Measurements from ENCODE around the gene ABCC8.

ABCC8 gene

DNA sequence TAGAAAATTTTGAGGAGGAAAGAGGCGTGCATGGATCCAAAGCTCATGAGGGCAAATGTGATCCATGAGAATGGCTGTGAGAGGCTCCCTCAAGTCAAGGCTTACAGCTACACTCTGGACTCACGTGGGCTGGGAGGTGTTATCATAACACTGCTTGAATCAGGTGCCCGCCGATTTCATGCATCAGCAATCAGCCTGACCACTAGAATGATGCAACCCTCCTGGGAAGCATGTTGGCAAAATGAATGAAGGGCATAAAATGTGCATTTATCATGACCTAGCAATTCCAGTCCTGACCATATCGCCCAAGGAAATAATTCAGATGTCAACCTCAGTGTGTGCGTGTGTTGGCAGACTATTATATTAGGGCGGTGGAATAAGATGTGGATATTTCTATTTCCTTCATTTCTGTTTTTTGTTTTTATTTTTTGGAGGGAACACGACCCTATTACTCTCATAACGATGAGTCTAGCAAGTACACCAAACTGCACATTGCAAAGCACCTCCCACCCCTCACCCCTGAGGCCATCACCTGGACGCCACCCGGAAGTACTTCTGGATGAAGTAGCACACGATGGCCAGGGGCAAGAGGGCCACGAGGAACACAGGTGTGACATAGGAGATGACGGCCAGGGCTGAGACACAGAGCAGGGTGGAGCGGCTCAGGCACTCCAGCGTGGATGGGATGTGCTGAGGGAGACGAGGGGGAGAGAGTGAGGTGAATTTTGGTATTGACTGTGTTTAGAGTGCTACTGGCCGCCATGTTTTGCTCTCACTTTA lies 72.5 kb downstream of the ABCC8 start:
- no peak for DNase-seq (ENCODE audit: low read depth)

DNA sequence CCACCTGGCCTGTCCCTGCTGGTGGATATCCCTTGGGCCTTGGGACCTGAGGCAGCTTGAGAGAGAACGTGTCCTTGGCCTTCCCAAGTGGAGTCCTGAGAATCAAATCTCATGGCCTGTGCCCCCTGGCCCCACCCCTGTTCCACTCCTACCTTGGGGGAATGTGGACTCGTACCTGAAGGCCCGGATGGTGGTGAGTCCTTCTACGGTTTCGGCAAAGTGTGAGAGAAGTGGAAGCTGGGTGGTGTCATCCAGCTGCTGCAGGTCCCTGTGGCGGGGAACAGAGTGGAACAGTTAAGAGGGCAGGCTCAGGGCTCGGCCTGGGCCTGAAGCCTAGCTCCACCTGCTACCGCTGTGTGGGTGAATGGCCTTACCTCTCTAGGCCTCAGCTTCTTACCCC lies 74.2 kb downstream of the ABCC8 start:
- no peak for DNase-seq (ENCODE audit: low read depth)

DNA sequence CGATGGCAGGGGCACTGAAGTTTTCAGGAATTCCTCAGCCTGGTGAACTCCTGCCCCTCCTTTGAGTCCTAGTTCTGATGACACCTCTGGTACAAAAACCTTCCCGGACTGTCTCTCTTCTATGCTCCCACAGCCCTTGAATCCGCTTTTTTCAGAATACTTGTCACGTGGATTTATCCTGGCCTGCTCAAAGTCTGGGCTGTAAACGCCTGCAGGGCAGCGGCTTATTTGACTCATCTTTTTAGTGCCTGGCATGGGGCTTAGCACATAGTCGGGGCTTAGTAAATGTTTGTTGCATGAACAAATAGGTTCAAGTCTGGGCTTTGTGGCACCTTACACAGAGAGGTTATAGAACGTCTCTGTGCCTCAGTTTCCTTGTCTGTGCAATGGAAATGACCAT lies 74.8 kb downstream of the ABCC8 start:
- no peak for DNase-seq (ENCODE audit: low read depth)

DNA sequence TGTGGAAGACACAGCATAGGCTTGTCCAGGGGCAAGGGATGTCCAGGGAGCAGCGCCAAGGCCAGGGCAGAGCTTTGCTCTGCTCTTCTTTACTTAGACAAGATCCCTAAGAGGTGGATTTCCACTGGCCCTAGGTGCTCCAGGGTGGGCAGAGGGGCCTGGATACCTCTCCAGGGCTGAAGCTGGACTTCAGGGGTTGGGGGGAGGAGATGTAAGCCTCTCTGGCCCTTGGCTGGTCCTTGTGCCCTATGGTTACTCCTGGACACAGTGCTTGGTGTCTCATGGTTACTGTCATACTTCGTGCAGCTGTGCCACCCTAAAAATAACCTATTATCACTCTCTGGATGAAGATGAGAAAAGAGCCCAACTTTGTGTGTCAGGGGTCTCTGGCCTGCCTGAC lies 75.3 kb downstream of the ABCC8 start:
- DNase-seq (ENCODE audit: low read depth) = no peak

DNA sequence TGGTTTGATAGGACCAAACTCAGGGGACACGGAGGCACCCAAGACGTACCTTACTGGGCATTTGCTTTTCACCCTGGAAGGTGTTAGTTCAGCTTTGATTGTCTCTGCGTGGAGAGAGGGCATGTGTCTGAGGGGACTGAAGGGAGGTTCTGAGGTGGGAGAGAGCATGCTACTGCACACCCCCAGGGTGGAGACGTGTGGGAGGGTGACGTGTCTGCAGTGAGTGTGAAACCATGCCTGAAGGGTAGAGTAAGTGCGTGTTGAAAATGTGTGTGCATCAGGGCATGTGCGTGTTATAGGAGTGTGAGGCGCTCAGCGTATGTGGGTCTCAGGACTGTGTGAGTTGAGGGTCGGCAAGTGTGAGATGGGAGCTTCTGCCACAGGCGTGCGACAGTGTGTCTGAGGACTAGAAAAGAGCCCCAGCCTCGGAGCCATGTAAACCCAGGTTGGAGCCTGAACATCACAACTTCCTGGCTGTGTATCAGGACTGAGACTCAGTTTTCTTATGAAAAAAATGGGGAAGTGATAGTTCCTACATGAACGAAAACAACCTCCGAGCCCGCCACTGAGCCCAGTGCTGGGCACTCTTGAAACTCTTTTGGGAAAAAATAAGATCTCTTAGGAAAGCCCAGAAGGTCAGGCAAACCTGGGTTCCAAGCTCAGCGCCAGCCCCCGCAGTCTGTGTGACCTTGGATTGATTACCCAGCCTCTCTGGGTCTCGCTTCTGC lies 76.4 kb downstream of the ABCC8 start:
- no peak for DNase-seq (ENCODE audit: low read depth)

DNA sequence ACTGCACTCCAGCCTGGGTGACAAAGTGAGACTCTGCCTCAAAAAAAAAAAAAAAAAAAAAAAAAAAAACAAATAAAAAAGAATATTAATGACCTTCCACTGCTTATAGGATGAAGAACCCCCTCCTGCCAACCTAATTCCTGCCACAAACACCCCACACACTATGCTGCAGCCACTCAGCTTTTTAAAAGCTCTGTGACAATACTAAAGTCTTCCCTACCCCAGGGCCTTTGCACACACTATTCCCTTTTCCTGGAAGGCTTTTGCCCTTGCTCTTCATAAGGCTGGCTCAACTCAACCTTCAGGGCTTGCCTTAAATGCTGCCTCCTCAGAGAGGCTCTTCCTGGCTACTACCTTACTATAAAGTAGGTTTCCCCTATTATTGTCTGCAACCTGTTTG lies 77.4 kb downstream of the ABCC8 start:
- no peak for DNase-seq (ENCODE audit: low read depth)

DNA sequence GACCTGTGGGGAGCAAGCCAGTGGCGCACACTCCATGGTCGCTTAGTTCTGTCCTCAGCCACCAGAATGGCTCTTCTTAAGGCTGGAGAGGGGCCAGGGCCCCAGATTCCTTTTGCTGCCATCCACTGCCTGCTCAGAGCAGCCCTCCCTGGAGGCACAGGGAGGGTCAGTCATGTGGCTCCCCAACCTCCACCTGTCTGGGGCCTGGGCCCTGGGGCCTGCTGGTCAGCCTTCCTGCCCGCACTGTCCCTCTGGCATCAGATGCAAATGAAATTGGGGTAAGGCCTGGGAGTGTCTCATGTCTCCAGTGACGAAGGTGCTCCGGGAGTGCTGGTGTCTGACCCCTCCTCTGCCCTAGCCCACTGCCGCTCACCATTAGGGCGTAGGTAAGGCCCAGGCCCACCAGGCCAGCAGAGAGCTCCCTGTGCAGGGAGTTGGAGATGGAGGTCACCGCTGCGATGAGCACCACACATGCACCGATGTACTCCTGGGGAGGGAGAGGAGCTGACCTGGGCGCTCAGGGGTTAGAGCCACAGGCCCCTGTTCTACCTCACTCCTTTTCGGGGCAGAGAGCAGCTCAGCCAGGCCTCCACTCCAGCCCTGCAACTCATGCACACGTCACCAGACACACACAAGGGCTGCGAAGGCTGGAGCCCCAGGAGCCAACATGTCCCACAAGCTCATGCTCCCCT lies 79.2 kb downstream of the ABCC8 start:
- DNase-seq (ENCODE audit: low read depth) = no peak

DNA sequence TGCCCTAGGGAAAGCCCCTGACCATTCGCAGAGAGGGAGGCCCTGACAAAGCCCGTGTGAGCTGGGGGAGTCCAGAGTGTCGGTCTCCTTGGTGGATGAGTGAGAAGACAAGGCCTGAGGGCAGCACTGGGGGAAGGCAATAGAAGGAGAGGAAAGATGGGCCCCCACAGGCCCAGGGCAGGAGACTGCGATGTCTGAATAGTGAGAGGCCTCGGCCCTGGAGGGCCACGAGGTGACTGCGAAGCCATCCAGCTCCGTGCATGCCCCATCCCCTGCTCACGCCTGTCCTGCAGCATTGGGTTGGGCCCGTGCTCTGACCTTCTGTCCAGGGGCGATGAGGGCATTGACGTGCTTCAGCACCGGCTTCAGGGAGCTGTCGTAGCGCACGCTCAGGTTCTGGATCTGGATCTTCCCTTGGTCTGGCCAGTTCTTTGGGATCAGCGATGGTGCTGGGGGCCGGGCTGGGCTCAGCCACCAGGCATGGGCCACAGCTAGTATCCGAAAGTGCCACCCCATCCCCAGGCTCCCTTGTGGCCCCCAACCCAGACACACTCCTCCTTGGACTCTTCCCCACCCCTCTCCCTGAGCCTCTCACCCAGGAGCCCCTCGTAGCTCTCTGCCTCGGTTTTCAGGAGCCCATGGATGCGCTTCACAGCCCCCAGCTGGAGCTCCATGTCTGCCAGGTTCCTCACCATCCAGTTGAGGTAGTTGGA lies 79.9 kb downstream of the ABCC8 start:
- DNase-seq (ENCODE audit: low read depth) = no peak

DNA sequence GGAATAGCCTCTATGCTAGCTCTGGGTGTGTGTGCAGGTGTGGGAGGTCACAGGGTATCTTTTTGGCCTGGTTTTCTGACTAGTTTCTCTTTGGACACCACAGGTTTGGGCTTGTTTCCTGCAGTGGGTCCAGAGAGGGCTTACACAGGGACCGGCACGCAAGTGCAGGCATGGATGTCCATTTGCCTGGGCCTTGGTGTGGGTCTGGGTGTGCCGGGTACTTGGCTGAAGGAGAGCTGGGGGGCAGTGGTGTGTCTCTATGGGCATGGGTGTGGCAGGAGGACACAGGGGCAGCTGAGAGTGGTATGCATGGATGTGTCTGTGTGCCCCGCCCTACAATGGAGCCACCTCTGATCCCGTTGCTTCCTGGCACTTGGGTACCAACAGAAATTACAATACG lies 80.7 kb downstream of the ABCC8 start:
- DNase-seq (ENCODE audit: low read depth) = no peak

DNA sequence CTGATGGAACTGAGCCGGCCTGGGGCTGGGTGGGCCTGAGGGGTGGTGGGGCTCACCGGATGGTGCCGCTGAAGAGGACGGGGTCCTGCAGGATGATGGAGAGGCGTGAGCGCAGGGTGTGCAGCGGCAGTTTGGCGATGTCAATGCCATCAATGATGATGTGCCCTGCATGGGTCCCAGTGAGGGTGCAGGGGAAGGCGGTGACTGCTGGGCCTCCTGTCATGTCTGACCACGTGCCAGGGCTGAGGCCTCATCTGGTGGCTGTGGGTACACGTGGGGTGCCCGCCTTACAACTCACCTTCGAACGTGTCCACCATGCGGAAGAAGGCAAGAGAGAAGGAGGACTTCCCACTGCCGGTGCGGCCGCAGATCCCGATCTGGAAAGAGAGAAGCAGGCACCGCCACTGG lies 81.1 kb downstream of the ABCC8 start:
- DNase-seq (ENCODE audit: low read depth) = no peak

DNA sequence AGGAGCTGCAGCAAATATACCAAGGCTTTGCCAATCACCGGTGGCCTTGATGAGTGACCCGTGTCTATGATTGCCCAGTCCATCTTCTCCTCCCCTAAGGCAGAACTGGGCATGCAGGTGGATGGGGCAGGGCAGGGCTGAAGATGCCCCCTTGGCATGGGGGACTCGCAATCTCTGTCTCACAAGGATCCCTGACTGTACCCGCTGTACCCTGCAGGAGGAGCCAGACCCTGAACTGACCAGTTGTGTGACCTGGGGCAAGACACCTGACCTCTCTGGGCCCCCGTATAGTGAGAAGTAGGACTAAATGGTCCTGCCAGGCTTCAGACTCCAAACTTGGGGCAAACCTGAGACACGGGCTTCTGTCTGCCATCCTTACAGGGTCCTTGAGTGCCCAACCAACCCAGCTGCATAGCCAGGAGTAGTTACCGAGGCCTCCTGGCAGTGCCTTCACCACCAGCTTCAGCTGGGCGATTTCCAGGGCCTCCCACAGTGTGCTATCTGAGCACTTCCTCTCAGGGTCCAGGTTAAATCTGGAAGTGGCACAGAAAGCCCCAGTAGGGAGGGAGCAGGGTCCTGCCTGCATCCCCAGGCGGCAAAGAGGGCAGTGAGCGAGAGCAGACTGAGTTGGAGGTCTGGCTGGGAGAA lies 81.8 kb downstream of the ABCC8 start:
- DNase-seq (ENCODE audit: low read depth) = no peak

DNA sequence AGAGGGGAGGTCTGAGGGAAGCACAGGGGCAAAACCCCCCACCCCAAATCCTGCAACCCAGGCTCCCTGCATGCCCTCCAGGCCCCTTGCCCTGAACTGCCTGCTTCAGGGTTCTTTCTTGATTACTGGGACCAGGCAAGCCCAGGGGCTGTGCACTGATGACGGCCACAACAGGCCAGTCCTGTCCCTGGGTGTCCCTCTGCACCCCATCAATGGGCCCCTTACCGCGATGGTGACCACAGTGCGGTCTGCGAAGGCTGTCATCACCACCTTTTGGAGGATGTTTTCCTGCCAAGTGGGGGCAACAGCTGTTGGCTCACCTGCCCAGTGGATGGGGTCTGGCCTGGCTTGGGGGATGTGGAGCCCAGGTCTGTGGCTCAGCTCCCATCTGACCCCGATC lies 83.2 kb downstream of the ABCC8 start:
- DNase-seq (ENCODE audit: low read depth) = no peak

DNA sequence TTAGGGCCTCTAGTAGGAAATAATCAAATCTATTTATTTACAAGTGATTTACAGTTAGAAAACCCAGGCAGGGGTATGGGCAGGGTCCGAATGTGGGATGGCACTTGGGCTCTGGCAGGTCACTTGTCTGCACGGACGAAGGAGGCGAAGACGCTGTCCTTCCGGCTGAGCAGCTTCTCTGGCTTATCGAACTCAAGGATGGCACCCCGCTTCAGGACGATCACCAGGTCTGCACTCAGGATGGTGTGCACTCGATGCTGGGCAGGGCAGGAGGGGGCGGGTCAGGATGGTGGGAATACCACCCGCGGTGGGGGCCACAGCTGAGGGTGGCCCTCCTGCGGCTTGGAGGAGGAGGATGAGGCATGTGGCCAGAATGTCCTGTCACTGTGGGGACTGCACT lies 83.8 kb downstream of the ABCC8 start:
- DNase-seq (ENCODE audit: low read depth) = no peak

DNA sequence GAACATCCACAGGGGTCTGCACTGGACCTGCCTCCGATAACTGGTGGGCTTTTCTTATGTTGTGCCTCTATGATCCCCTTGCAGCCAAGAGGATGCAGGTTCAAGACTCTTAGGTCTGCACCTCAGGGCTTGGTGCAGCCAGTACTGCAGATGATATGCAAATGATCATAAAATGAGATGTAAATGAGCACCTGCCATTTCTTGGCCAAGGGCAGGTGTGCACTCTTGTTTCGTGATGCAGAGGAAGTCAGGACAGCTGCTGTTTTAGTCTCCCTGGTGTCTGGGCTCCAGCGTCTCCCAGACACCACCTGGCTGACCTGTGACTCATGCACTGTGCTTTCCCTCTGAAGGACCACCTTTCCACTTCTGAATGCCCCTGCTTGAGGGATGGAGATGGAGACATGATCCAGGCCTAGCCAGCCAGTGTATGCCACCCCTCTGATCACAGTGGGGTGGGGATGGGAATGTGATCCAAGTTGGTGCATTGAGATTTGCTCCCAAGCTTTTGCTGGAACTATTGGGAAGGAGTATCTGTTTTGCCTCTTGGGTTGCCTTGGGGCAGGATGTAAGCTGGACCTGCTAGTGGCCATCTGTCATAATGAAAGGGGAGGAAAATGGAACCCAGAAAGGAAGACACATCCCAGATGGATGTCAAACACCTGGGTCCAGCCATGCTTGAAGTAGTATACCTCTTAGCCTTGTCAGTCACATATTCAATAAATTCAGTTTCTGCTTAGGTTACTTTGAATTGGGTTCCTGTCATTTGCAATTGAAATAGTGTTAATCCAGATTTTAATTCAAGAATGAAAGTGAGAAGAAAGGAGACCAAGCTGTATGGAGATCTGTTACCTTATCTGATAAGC lies 84.9 kb downstream of the ABCC8 start:
- no peak for DNase-seq (ENCODE audit: low read depth)

DNA sequence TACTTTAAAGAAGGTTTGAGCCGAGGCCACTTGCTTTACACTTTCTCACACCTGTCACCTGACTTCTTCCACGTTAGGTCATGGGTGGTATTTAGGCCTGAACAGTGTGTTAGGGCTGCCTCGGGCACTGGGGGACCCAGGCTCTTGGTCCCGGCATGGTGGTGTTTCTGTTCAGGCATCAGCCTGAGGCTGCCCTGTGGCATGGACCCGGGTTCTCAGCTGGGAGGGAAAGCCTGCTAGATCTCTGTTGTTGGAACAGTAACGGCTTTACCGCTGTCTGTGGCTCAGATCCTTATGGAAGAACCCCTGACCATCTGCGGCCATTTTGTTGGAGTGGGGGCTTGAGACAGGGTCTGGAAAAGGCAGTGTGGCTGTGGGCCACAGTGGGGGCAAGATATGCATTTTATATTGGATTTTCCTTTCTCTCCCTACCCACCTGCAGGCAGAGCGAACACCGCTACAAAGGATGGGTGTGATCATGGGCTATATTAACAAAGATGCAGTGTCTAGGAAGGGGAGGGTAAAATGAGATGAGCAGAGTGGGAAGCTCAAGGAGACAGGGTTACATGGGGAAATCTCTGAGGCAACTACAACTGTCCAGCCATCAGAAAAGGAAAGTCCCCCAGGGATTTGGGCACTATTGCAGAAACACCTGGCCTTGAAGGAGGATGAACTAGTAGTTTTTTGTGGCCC lies 86.5 kb downstream of the ABCC8 start:
- DNase-seq (ENCODE audit: low read depth) = no peak

DNA sequence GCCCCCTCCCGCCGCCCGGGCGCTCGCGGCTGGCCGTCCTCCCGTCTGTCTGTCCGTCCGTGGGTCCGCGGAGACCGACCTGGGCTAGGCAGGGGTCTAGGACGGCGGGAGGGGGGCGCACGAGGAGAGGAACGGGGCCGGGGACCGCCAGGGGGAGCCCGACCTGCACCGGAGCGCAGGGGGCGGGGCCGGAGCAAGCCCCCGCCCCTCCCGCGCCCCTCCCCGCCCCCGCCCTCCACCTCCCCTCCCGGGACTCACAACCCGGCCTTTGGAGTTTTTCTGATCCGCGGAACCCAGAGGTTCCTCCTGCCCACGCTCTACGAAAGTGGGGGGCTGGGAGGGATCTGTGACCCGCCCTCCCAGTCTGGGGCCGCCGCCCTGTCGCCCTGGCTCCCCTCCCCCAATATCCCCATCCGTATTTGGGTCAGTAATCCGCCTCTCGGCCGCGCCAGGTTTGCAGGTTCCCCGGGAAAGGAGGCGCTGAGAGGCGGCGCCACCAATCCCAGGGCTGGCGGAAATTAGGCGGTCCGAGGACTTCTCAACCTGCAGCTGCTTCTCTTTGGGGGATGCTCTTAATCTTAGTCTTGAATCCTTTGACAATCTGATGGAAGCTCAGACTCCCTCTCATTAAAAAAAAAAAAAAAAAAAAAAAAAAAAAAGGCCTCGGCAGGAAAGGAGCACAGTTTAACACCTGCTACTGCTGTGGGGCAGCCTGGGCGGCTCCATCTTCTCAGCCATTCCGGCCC lies 87.3 kb downstream of the ABCC8 start:
- DNase-seq (ENCODE audit: low read depth) = peak; percentile 74

DNA sequence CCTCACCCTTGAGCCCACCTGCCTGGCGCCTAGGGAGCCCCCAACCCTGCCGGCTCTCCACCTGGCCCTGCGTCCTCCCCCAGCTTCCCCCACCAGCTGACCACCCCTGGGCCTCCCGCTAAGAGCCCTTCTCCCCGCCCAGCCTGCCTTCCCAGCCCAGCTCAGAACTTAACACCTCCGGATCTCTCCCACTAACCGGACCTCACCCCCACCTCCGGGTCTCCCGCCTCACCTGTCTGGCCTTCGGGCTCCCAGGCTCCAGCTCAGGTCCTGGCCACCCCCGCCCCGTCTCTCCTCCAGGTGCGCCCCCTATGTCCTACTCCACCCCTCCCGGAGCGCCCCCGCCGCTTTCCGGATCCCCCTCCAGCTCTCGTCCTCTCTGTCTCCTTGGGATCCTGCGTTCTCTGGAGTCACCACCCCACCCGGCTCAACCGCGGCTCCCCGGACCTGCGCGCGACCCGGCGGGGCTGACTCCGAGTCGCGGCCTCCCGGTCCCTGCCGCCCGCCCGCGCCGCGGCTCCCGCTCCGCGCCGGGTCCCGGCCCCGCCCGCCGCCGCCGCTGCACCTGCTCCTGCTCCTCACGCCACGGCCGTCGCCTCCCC lies 87.9 kb downstream of the ABCC8 start, which contains the start of gene KCNJ11:
Gene KCNJ11 (minus strand): TSS at position 51 of the 602 bp plus-strand sequence. CDS start 568 bp downstream, outside the sequence.
- peak; percentile 14 for DNase-seq (ENCODE audit: low read depth)

DNA sequence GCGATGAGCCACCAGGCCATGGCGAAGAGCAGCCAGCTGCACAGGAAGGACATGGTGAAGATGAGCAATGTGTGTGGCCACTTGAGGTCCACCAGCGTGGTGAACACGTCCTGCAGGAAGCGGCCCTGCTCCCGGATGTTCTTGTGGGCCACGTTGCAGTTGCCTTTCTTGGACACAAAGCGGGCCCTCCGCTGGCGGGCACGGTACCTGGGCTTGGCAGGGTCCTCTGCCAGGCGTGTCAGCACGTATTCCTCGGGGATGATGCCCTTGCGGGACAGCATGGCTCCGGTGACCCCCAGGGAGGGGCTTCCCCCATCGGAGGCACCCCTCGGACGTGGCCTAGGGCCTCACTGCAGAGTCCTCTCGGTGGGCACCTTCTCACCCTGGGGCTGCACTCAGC lies 88.8 kb downstream of the ABCC8 start:
- no peak for DNase-seq (ENCODE audit: low read depth)

DNA sequence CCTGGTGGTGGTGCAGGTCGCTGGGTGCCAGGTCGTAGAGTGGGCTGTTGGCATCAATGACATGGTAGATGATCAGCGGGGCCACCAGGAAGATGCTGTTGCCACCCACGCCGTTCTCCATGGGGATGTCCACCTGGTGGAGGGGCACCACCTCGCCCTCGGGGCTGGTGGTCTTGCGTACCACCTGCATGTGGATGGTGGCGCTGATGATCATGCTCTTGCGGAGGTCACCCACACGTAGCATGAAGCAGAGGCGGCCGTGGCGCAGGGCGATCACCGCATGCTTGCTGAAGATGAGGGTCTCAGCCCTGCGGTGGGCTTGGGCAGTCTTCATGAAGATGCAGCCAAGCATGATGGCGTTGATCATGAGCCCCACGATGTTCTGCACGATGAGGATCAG lies 89.4 kb downstream of the ABCC8 start:
- no peak for DNase-seq (ENCODE audit: low read depth)

Measured in activated T-cell treated with anti-CD3 and anti-CD28 coated beads for 1 hour (primary cell).